Measurements from ENCODE around the gene MYBBP1A. TPM values are rescaled to one million over a fixed set of nuclear protein-coding genes. Genes with fewer than 3 reads are reported as not detected.

MYBBP1A gene
- total and polyA plus RNA-seq, 2 donors (not counting 1 experiment from before 2014, with no cell fraction given) = 72.4 to 74.4 TPM

- no peak overlapping the region for H3K4me2 ChIP-seq (replicated peaks; ENCODE audit: low read depth, low read length, poor library complexity, severe bottlenecking)
- no peak overlapping the region for H2AFZ ChIP-seq (ENCODE audit: insufficient read depth, low read depth, low read length, poor library complexity, severe bottlenecking)
- H3K27me3 ChIP-seq (replicated peaks in 1 of 4; ENCODE audit: control extremely low read depth in 1 of 4, control insufficient read depth in 3 of 4, insufficient read depth in 4 of 4, low read length in 3 of 4) = peaks cover 0 to 15% (median 6%) of the 10 kb centered on the region in 4 experiments
- no peaks in the 10 kb centered on the region for H3K79me2 ChIP-seq (ENCODE audit: control insufficient read depth, insufficient read depth, low read length)
- intact Hi-C loops (cut with micrococcal nuclease) = no loop called here
- ChIA-PET POLR2A (no interaction called here), CTCF (interaction anchor here (2.2 kb wide), 1 partner anchor 22 kb away, joined by 5 read pairs; no protein-coding TSS in a partner anchor)
- ATAC-seq (ENCODE audit: low read depth) (no peak), DNase-seq (no peak)
- H3K4me3 ChIP-seq (ENCODE audit: control extremely low read depth in 1 of 5, extremely low read depth in 1 of 5, insufficient read depth in 1 of 5, low read depth in 2 of 5, low read length in 4 of 5) = no peak overlapping the region
- no peaks in the 10 kb centered on the region for H3K36me3 ChIP-seq (replicated peaks in 1 of 2; ENCODE audit: control extremely low read depth in 1 of 2, control insufficient read depth in 1 of 2, extremely low read depth in 1 of 2, insufficient read depth in 2 of 2, low read length in 1 of 2)
- H3K27ac ChIP-seq (ENCODE audit: low read length in 2 of 2) = no peak overlapping the region
- Mint-ChIP-seq H3K9me3 (ENCODE audit: insufficient read depth) (no peaks in the 10 kb centered on the region), H3K27ac (no peak overlapping the region), H3K27me3 (peaks cover 27% of the 10 kb centered on the region), H3K4me1 (peaks cover 3% of the 10 kb centered on the region), H3K4me3 (no peak overlapping the region)
- no peaks in the 10 kb centered on the region for H4K20me1 ChIP-seq (ENCODE audit: control insufficient read depth, insufficient read depth, low read length, poor library complexity, severe bottlenecking)
- peaks cover 0 to 1% (median 0%) of the 10 kb centered on the region in 3 donors for H3K9me3 ChIP-seq (ENCODE audit: control extremely low read depth in 1 of 3, control insufficient read depth in 2 of 3, insufficient read depth in 1 of 3, low read length in 2 of 3)
- no peak overlapping the region for H3K9ac ChIP-seq (ENCODE audit: low read length)
- 86% methylated on average over 16 of the region's 22 CpGs for WGBS (ENCODE audit: insufficient coverage)
- TF ChIP-seq EZH2 (IDR thresholded peaks at IDR 0.05; ENCODE audit: borderline replicate concordance, insufficient read depth, low read depth, low read length, poor library complexity, severe bottlenecking) = no peak
- TF ChIP-seq, protein P1, sequence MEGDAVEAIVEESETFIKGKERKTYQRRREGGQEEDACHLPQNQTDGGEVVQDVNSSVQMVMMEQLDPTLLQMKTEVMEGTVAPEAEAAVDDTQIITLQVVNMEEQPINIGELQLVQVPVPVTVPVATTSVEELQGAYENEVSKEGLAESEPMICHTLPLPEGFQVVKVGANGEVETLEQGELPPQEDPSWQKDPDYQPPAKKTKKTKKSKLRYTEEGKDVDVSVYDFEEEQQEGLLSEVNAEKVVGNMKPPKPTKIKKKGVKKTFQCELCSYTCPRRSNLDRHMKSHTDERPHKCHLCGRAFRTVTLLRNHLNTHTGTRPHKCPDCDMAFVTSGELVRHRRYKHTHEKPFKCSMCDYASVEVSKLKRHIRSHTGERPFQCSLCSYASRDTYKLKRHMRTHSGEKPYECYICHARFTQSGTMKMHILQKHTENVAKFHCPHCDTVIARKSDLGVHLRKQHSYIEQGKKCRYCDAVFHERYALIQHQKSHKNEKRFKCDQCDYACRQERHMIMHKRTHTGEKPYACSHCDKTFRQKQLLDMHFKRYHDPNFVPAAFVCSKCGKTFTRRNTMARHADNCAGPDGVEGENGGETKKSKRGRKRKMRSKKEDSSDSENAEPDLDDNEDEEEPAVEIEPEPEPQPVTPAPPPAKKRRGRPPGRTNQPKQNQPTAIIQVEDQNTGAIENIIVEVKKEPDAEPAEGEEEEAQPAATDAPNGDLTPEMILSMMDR (IDR thresholded peaks at IDR 0.05) = no peak
- peaks cover under 1 to 2% of the 10 kb centered on the region in 2 donors for H3K4me1 ChIP-seq (ENCODE audit: control insufficient read depth in 2 of 2, insufficient read depth in 2 of 2, low read length in 2 of 2)
Measured at GRCh38 chr17:4588898-4589625, 33.9 kb upstream of the MYBBP1A start.

DNA sequence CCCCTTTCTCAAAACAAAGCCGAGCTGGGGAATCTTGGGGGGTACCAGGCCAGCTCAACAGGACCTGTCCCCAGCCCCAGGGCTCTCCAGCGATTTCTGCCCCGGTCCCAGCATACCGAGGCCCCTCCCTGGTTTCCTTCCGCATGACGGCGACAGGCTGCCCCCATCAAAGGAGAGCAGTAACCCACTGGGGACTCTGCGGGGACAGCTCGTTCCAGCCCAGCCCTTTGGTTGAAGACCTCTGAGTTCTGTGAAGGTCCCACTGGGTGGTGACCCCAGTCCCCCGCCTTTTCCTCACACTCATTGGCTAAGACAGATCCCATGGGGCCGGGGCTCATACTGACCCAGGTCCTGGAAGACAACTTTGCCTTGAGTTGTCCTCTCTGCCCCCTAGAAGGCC is 33.2 kb upstream of the MYBBP1A start:
- ATAC-seq (ENCODE audit: low read depth) (no peak), DNase-seq (no peak)
- intact Hi-C loops (cut with micrococcal nuclease) = no loop called here
- no peak overlapping the region for H2AFZ ChIP-seq (ENCODE audit: insufficient read depth, low read depth, low read length, poor library complexity, severe bottlenecking)
- no peaks in the 10 kb centered on the region for H4K20me1 ChIP-seq (ENCODE audit: control insufficient read depth, insufficient read depth, low read length, poor library complexity, severe bottlenecking)
- Mint-ChIP-seq H3K27me3 (peaks cover 33% of the 10 kb centered on the region), H3K27ac (no peak overlapping the region), H3K9me3 (ENCODE audit: insufficient read depth) (no peaks in the 10 kb centered on the region), H3K4me1 (peaks cover 8% of the 10 kb centered on the region), H3K4me3 (no peak overlapping the region)
- CTCF ChIA-PET = interaction anchor here (1.0 kb wide), 1 partner anchor 88 kb away, joined by 3 read pairs; no protein-coding TSS in a partner anchor
- H3K36me3 ChIP-seq (replicated peaks in 1 of 2; ENCODE audit: control extremely low read depth in 1 of 2, control insufficient read depth in 1 of 2, extremely low read depth in 1 of 2, insufficient read depth in 2 of 2, low read length in 1 of 2) = no peaks in the 10 kb centered on the region
- H3K79me2 ChIP-seq (ENCODE audit: control insufficient read depth, insufficient read depth, low read length) = no peaks in the 10 kb centered on the region
- no peak overlapping the region for H3K4me2 ChIP-seq (replicated peaks; ENCODE audit: low read depth, low read length, poor library complexity, severe bottlenecking)
- peaks cover 0 to 22% (median 12%) of the 10 kb centered on the region in 4 experiments for H3K27me3 ChIP-seq (replicated peaks in 1 of 4; ENCODE audit: control extremely low read depth in 1 of 4, control insufficient read depth in 3 of 4, insufficient read depth in 4 of 4, low read length in 3 of 4)
- TF ChIP-seq, protein P1 (IDR thresholded peaks at IDR 0.05) = no peak
- no peak for TF ChIP-seq EZH2 (IDR thresholded peaks at IDR 0.05; ENCODE audit: borderline replicate concordance, insufficient read depth, low read depth, low read length, poor library complexity, severe bottlenecking)
- H3K27ac ChIP-seq (ENCODE audit: low read length in 2 of 2) = no peak overlapping the region
- WGBS (ENCODE audit: insufficient coverage) = 67% methylated on average over 11 of the region's 11 CpGs
- peaks cover 0 to 3% (median 0%) of the 10 kb centered on the region in 3 donors for H3K9me3 ChIP-seq (ENCODE audit: control extremely low read depth in 1 of 3, control insufficient read depth in 2 of 3, insufficient read depth in 1 of 3, low read length in 2 of 3)
- H3K4me3 ChIP-seq (ENCODE audit: control extremely low read depth in 1 of 5, extremely low read depth in 1 of 5, insufficient read depth in 1 of 5, low read depth in 2 of 5, low read length in 4 of 5) = no peak overlapping the region
- peaks cover 8% of the 10 kb centered on the region in 2 donors for H3K4me1 ChIP-seq (ENCODE audit: control insufficient read depth in 2 of 2, insufficient read depth in 2 of 2, low read length in 2 of 2)
- POLR2A ChIA-PET = no interaction called here
- no peak overlapping the region for H3K9ac ChIP-seq (ENCODE audit: low read length)

Data from B cell (primary cell).